ENCODE data around the gene PRICKLE2. TPM values are rescaled to one million over a fixed set of nuclear protein-coding genes. Genes with fewer than 3 reads are reported as not detected.

PRICKLE2 gene
- total RNA-seq, 1 experiment from 2014 or later = 18.3 TPM

GRCh38 chr3:64055076-64055475 lies 170.2 kb downstream of the PRICKLE2 start:
- H3K9me3 ChIP-seq (replicated peaks) = no peaks in the 10 kb centered on the region
- H3K36me3 ChIP-seq = no peaks in the 10 kb centered on the region
- peaks cover 25% of the 10 kb centered on the region for H3K4me1 ChIP-seq (replicated peaks)

GRCh38 chr3:64054488-64054887 lies 170.8 kb downstream of the PRICKLE2 start:
- Histone ChIP-seq H3K4me1 (replicated peaks) (peaks cover 27% of the 10 kb centered on the region), H3K9me3 (replicated peaks) (no peaks in the 10 kb centered on the region), H3K27me3 (replicated peaks) (no peaks in the 10 kb centered on the region), H3K4me3 (no peak overlapping the region), H3K36me3 (no peaks in the 10 kb centered on the region), H3K27ac (no peak overlapping the region)
- DNase-seq (ENCODE audit: low read depth in 1 of 2, low spot score in 2 of 2) = no peak

More at GRCh38 chr3:64055076-64055475, 170.2 kb downstream of the PRICKLE2 start:
- no peak for DNase-seq (ENCODE audit: low read depth in 1 of 2, low spot score in 2 of 2)
- Histone ChIP-seq H3K27ac (no peak overlapping the region), H3K27me3 (replicated peaks) (no peaks in the 10 kb centered on the region), H3K4me3 (no peak overlapping the region)

- H3K4me3 ChIP-seq = no peak overlapping the region
These were observed 171.7 kb downstream of the PRICKLE2 start for GRCh38 chr3:64053581-64053980.

GRCh38 chr3:64053117-64053516 lies 172.1 kb downstream of the PRICKLE2 start:
- no peaks in the 10 kb centered on the region for H3K27me3 ChIP-seq (replicated peaks)
- H3K9me3 ChIP-seq (replicated peaks) = no peaks in the 10 kb centered on the region
- H3K36me3 ChIP-seq = no peaks in the 10 kb centered on the region
- H3K4me3 ChIP-seq = no peak overlapping the region
- H3K4me1 ChIP-seq (replicated peaks) = peaks cover 40% of the 10 kb centered on the region
- DNase-seq (ENCODE audit: low read depth in 1 of 2, low spot score in 2 of 2) = no peak
- H3K27ac ChIP-seq = no peak overlapping the region

More at GRCh38 chr3:64053581-64053980, 171.7 kb downstream of the PRICKLE2 start:
- H3K4me1 ChIP-seq (replicated peaks) = peaks cover 36% of the 10 kb centered on the region
- no peaks in the 10 kb centered on the region for H3K36me3 ChIP-seq
- H3K27me3 ChIP-seq (replicated peaks) = no peaks in the 10 kb centered on the region
- no peak for DNase-seq (ENCODE audit: low read depth in 1 of 2, low spot score in 2 of 2)
- no peaks in the 10 kb centered on the region for H3K9me3 ChIP-seq (replicated peaks)
- H3K27ac ChIP-seq = no peak overlapping the region

- Histone ChIP-seq H3K4me3 (no peak overlapping the region), H3K27me3 (replicated peaks) (no peaks in the 10 kb centered on the region), H3K27ac (peak overlapping the region; percentile 47), H3K4me1 (replicated peaks) (peaks cover 44% of the 10 kb centered on the region), H3K9me3 (replicated peaks) (no peaks in the 10 kb centered on the region), H3K36me3 (no peaks in the 10 kb centered on the region)
- DNase-seq (ENCODE audit: low read depth in 1 of 2, low spot score in 2 of 2) = no peak
These were observed 175.4 kb downstream of the PRICKLE2 start for GRCh38 chr3:64049832-64050231.

GRCh38 chr3:64049136-64049535 lies 176.1 kb downstream of the PRICKLE2 start:
- Histone ChIP-seq H3K9me3 (replicated peaks) (no peaks in the 10 kb centered on the region), H3K27me3 (replicated peaks) (no peaks in the 10 kb centered on the region), H3K36me3 (no peaks in the 10 kb centered on the region), H3K4me3 (no peak overlapping the region), H3K27ac (peak overlapping the region; percentile 90), H3K4me1 (replicated peaks) (peaks cover 44% of the 10 kb centered on the region)
- DNase-seq (ENCODE audit: low read depth in 1 of 2, low spot score in 2 of 2) = peak; percentile 64 to 73

- peak overlapping the region; percentile 90 for H3K27ac ChIP-seq
- DNase-seq (ENCODE audit: low read depth in 1 of 2, low spot score in 2 of 2) = no peak
These were observed 176.6 kb downstream of the PRICKLE2 start for GRCh38 chr3:64048631-64049061.

GRCh38 chr3:64047787-64048186 lies 177.5 kb downstream of the PRICKLE2 start:
- no peak overlapping the region for H3K4me3 ChIP-seq

More at GRCh38 chr3:64048631-64049061, 176.6 kb downstream of the PRICKLE2 start:
- Histone ChIP-seq H3K4me1 (replicated peaks) (peaks cover 40% of the 10 kb centered on the region), H3K27me3 (replicated peaks) (no peaks in the 10 kb centered on the region), H3K9me3 (replicated peaks) (no peaks in the 10 kb centered on the region), H3K4me3 (no peak overlapping the region), H3K36me3 (no peaks in the 10 kb centered on the region)

GRCh38 chr3:64046996-64047594 lies 178.2 kb downstream of the PRICKLE2 start:
- Histone ChIP-seq H3K36me3 (no peaks in the 10 kb centered on the region), H3K9me3 (replicated peaks) (no peaks in the 10 kb centered on the region), H3K27ac (peak overlapping the region; percentile 90), H3K4me3 (no peak overlapping the region), H3K27me3 (replicated peaks) (no peaks in the 10 kb centered on the region), H3K4me1 (replicated peaks) (peaks cover 50% of the 10 kb centered on the region)
- no peak for DNase-seq (ENCODE audit: low read depth in 1 of 2, low spot score in 2 of 2)

More at GRCh38 chr3:64047787-64048186, 177.5 kb downstream of the PRICKLE2 start:
- Histone ChIP-seq H3K4me1 (replicated peaks) (peaks cover 48% of the 10 kb centered on the region), H3K9me3 (replicated peaks) (no peaks in the 10 kb centered on the region), H3K36me3 (no peaks in the 10 kb centered on the region), H3K27ac (peak overlapping the region; percentile 90), H3K27me3 (replicated peaks) (no peaks in the 10 kb centered on the region)
- DNase-seq (ENCODE audit: low read depth in 1 of 2, low spot score in 2 of 2) = peak in 1 of 2 experiments; percentile 44

- DNase-seq (ENCODE audit: low read depth in 1 of 2, low spot score in 2 of 2) = no peak
- H3K4me1 ChIP-seq (replicated peaks) = peaks cover 50% of the 10 kb centered on the region
These were observed 178.7 kb downstream of the PRICKLE2 start for GRCh38 chr3:64046592-64046991.

GRCh38 chr3:64042952-64043351 lies 182.3 kb downstream of the PRICKLE2 start:
- H3K27me3 ChIP-seq (replicated peaks) = no peaks in the 10 kb centered on the region
- DNase-seq (ENCODE audit: low read depth in 1 of 2, low spot score in 2 of 2) = no peak
- no peak overlapping the region for H3K27ac ChIP-seq

More at GRCh38 chr3:64046592-64046991, 178.7 kb downstream of the PRICKLE2 start:
- peak overlapping the region; percentile 90; the same call in 1 of the 2 replicates for H3K27ac ChIP-seq
- H3K9me3 ChIP-seq (replicated peaks) = no peaks in the 10 kb centered on the region
- H3K4me3 ChIP-seq = no peak overlapping the region
- H3K27me3 ChIP-seq (replicated peaks) = no peaks in the 10 kb centered on the region
- H3K36me3 ChIP-seq = no peaks in the 10 kb centered on the region

More at GRCh38 chr3:64042952-64043351, 182.3 kb downstream of the PRICKLE2 start:
- Histone ChIP-seq H3K4me1 (replicated peaks) (peaks cover 44% of the 10 kb centered on the region), H3K36me3 (no peaks in the 10 kb centered on the region), H3K9me3 (replicated peaks) (no peaks in the 10 kb centered on the region), H3K4me3 (no peak overlapping the region)

Other genes with a start within 250 kb of the PRICKLE2 start
- gene PSMD6, start 202.0 kb downstream of the PRICKLE2 start, total RNA-seq (2014; rRNA removed; shearing (Covaris generic)) = 135 and 139 TPM in 2 replicates